GM18867 (cell line): Measurements from ENCODE around the gene ATL1.
A peak's percentile ranks its signal among the peaks of the same experiment; 100 is the strongest.
"Not testable (repeated sequence)": the region's sequence is repeated elsewhere in the genome, so short reads cannot be mapped to it uniquely, and the experiment has no call there.

Experiments used
- ATAC-seq: cut with Tn5 transposase; IDR thresholded peaks from one replicate; pipeline ENCODE4 v1.9.1; 2021; ENCODE audit warnings: mild to moderate bottlenecking, moderate library complexity; ENCODE audit not compliant: unreplicated experiment

The ATL1 gene

GRCh38 chr14:50534416-50534815 is 25.5 kb upstream of the ATL1 start:
- ATAC-seq: no peak

- no peak for ATAC-seq
Observed at GRCh38 chr14:50534997-50535396, 24.9 kb upstream of the ATL1 start.

GRCh38 chr14:50538034-50538433 is 21.9 kb upstream of the ATL1 start:
- ATAC-seq: not testable (repeated sequence)

DNA sequence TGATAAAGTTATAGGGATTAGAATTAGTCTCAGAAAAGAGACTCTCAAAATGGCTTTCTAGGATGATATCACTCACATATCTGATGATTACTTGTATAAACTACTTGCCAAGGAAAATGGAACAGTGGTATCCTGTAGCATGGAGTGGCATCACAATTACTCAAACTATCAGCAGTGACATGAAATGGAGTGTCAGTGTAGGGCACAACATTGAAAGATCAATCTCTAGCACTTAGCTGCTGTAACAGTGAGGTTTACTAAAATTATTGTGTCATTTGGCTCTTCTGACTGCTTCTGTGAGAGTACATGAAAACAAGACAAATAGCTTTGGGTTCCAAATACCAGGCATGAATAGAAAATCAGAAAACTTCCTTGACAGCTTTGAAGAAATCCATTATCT is 20.9 kb upstream of the ATL1 start:
- no peak for ATAC-seq

DNA sequence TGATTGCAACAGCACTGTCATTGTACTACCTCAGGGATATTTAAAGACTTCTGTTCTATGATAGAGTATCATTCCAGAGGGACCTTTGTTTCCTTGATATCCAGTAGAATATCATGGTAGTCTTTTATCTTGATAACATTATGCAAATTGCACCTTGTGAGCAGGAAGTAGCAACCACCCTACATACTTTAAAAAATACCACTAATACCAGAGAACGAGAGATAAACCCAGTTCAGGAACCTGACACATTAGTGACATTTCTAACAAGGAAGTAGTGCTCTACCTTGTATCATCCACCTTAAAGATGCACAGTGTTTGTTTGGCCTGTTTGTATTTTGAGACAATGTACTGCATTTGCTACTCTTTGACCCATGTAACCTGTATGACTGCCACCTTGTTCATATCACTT is 18.8 kb upstream of the ATL1 start:
- ATAC-seq: no peak

GRCh38 chr14:50542941-50543418 is 17.0 kb upstream of the ATL1 start:
- ATAC-seq: peak; percentile 68

- ATAC-seq: no peak
Observed at GRCh38 chr14:50544911-50545310, 15.0 kb upstream of the ATL1 start.

DNA sequence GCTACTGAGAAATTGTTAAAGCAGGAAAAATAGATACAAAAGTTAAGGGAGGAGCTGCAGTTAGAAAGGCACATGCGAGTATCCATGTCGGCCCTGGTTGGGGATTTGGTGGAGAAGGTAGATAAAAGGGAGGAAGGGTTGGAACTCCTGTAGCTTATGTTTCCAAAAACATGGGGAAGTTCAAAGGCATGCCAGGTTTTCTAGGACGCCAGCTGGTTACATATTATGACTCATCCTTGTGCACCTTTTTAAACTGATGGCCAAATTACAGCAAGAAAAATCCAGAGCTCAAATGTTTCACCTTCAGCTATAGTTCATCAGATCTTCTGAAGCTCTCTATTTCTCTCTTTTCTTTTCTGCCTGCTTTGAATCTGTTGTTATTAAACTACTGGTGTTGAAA is 14.3 kb upstream of the ATL1 start:
- ATAC-seq: no peak

DNA sequence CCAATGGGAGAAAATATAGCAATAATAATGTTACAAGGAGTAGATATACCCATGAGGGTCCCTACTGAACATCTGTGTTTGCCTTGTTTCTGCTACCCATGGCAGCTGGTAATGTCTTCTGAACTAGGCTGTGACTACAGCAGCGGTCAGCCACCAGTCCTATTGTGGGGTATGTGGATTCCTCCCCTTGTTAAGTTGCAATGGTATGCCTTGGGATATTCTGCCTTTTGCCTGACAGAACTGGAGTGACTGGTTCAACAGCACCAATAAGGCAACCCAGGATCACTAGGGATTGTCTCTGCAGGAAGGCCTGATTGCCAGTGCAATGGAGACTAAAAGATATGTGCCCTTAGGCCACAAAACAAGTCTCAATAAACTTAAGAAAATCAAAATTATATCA is 9.7 kb upstream of the ATL1 start:
- ATAC-seq: no peak

DNA sequence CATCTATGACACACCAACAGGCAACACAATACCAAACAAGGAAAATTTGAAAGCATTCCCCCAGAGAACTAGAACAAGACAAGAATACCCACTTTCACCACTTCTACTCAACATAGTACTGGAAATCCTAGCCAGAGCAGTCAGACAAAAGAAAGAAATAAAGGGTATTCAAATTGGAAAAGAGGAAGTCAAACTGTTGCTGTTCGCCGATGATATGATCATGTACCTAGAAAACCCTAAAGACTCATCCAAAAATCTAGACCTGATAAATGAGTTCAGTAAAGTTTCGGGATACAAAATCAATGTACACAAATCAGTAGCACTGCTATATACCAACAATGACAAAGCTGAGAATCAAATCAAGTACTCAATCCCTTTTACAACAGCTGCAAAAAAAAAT is 8.1 kb upstream of the ATL1 start:
- ATAC-seq: no peak

- not testable (repeated sequence) for ATAC-seq
Observed at GRCh38 chr14:50552796-50553195, 7.1 kb upstream of the ATL1 start.

DNA sequence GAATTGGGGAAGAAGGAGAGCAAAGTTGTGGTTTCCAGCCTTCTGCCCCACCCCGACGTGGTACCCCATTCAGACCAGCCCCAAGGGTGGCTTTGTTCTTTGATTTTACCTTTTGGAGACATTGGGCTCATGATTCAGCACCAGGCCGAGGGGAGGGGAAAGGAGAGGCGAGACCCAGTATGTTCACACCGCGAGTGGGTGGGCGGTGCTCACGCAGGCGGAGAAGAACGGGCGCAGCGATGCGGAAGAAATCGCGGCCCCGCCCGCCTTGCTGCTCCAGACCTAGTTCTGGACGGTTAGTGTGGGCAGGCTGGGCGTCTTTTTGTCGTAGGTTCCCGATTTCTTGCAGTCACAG is 963 bp downstream of the ATL1 start:
- ATAC-seq: no peak

- no peak for ATAC-seq
Observed at GRCh38 chr14:50562841-50563240, 2.9 kb downstream of the ATL1 start.

DNA sequence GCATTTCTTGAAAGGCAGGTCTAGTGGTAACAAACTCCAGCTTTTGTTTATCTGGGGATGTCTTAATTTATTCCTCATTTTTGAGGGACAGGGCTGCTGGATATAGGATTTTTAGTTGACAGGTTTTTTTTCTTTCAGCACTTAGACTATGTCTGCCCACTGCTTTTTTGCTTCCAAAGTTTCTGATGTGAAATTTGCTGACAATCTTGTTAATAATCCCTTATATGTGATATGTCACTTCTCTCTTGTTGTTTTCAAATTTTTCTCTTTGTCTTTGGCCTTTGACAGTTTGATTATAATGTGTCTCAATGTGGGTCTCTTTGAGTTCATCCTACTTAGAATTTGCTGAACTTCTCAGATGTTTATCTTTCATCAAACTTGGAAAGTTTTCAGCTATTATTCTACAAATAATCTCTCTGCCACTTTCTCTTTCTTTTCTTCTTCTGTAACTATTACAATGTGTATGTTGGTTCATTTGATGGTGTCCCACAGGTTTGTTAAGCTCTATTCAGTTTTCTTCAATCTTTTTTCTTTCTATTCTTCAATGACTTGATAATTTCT is 9.8 kb downstream of the ATL1 start:
- no peak for ATAC-seq

DNA sequence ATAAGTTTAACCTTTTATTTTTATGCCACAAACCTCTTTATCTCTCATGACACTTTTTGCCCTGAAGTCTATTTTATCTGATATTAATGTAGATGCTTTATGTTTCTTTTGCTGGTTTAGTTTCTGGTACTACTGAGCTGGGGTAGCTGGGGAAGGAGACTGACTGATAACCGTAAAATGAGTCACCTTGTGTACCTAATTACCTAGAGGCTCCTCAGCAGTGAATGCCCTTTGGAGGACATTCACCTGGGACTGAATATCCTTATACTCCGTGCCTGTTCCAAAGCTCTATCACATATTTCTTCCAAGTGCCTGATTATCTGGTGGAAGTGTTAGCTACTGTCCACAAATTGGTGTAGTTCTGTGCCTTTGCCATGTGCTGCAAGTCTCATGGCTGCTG is 13.9 kb downstream of the ATL1 start:
- ATAC-seq: no peak

DNA sequence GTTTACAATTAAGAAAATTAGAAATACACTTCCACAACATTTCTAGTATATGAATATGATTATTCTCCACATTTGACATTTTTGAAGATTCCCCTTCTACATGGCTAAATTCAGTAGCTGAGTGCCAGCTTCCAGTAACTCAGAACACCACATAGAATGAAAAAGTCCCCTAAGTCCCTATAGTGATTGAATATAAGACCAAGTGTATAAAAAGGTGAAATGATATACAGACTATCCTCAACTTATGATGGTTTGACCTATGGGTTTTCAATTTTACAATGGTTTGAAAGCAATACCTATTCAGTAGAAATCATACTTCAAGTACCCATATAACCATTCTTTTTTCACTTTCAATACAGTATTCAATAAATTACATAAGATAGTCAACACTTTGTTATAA is 15.8 kb downstream of the ATL1 start:
- ATAC-seq: no peak

- no peak for ATAC-seq
Observed at GRCh38 chr14:50577982-50578381, 18.0 kb downstream of the ATL1 start.

DNA sequence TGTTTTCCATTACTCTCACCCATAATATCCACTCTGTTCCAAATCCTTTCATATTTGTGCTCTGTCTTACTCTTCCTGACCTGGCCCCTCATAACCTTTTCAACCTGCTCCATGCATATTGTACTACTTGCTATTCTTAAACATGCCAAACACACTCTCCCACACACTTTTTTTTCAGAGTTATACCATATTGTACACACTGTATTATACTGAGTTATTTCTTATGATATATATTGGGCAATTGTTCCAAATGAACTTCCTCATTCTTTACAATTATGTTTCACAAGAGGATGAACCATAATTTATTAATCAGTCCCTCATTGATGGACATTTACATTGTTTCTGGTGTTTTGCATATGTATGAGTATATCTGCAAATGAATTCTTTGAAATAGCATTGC is 18.5 kb downstream of the ATL1 start:
- ATAC-seq: no peak

DNA sequence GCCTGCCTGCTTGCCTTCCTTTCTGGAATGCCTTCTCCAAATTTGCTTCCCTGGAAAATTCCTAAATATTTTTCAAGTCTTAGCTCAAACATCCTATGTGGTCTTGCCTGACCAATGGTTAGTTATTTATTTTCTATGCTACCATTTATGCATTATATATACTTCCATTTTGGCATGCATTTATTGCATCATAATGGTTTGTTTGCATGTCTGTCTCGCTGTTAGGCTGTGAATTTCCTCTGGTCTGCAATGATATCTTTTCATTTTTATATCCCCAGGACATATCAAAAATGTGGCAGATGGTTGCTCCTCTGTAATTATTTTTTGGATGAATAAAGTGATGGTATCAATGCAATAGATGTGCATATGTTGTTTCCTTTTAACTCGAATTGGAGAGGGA is 30.5 kb downstream of the ATL1 start:
- ATAC-seq: no peak

DNA sequence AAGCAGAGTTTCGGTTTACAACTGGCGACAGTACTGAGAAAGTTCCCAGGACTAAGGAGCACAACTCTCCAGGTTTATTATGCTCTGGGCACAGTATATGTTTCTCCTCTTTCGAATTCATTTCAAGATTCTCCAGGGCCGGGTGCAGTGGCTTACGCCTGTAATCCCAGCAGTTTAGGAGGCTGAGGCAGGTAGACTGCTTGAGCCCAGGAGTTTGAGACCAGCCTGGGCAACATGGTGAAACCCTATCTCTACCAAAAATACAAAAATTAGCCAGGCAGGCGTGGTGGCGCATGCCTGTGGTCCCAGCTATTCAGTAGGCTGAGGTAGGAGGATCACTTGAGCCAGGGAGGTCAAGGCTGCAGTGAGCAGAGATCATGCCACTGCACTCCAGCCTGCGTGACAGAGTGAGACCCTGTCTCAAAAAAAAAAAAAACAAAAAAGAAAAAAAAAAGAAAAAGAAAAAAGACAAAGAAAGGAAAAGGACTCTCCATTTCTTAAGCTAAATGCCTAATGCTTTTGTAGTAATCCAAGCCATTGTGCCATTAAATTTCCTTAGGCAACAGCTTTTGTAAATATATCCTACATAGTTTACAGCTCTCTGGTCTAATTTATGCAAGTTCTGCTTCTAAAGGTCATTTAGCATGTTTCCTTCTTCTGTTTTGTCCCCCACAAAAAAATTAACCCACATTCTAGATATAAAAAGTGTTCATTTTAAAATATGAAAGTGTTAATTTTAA is 34.8 kb downstream of the ATL1 start:
- no peak for ATAC-seq

DNA sequence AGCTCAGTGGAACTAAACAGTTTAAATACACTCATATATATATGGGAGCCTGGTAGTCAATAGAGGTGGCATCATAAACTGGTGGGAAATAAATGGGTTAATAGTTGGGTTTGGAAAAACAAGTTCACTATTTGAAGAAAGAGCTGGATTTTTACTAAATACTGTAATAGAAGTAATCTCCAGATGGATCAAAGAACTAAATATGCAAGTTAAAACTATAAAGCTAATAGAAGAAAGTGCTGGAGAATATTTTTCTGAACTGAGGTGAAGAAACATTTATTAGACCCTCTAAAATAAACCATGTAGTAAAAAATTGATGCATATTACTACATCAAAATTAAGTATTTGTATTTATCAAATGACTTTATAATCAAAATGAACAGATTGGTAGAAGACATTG is 38.8 kb downstream of the ATL1 start:
- no peak for ATAC-seq

- ATAC-seq: no peak
Observed at GRCh38 chr14:50599700-50600444, 39.9 kb downstream of the ATL1 start.
